ENCODE data around the gene FAM50B.

FAM50B gene

GRCh38 chr6:3871939-3872338 is 22.8 kb downstream of the FAM50B start:
- ChIA-PET POLR2A (no interaction called here), CTCF (interaction anchor here (0.9 to 1.2 kb wide), 3 partner anchors 9 to 65 kb away, joined by 3 to 5 read pairs (median 3); partner anchors contain the start of gene FAM50B)
- H3K4me1 ChIP-seq (ENCODE audit: control insufficient read depth, insufficient read depth, low read length) = no peaks in the 10 kb centered on the region
- H3K9me3 ChIP-seq (ENCODE audit: control insufficient read depth, insufficient read depth, low read depth, low read length) = no peaks in the 10 kb centered on the region
- H3K27ac ChIP-seq (ENCODE audit: extremely low read depth, low read depth, low read length) = no peak overlapping the region
- no peak overlapping the region for H3K4me3 ChIP-seq (ENCODE audit: low read depth, low read length)
- no peaks in the 10 kb centered on the region for H3K36me3 ChIP-seq (ENCODE audit: control insufficient read depth in 2 of 2, insufficient read depth in 1 of 2, low read length in 2 of 2)
- TF ChIP-seq INSM2 (tag by site-specific recombination; IDR thresholded peaks at IDR 0.05) (no peak), ZNF561 (tag by site-specific recombination; IDR thresholded peaks at IDR 0.05; ENCODE audit: borderline replicate concordance) (no peak), PRDM2 (tag by site-specific recombination; IDR thresholded peaks at IDR 0.05; ENCODE audit: borderline replicate concordance) (no peak), CTCF (tag by site-specific recombination; IDR thresholded peaks at IDR 0.05) (no peak), SP2 (tag by site-specific recombination; IDR thresholded peaks at IDR 0.05) (no peak), ZFP37 (tag by site-specific recombination; IDR thresholded peaks at IDR 0.05) (no peak), ZSCAN4 (tag by site-specific recombination; IDR thresholded peaks at IDR 0.05) (no peak), ZNF24 (tag by site-specific recombination; IDR thresholded peaks at IDR 0.05) (no peak), ZNF664 (tag by site-specific recombination; IDR thresholded peaks at IDR 0.05) (no peak), ZSCAN30 (tag by site-specific recombination; IDR thresholded peaks at IDR 0.05) (no peak), ZNF571 (tag by site-specific recombination; IDR thresholded peaks at IDR 0.05) (no peak), ZNF488 (tag by site-specific recombination; IDR thresholded peaks at IDR 0.05) (no peak), RBAK (tag by site-specific recombination; IDR thresholded peaks at IDR 0.05) (no peak), HOXC10 (CRISPR knock-in tag; IDR thresholded peaks at IDR 0.05) (no peak), ZNF777 (tag by site-specific recombination; IDR thresholded peaks at IDR 0.05; ENCODE audit: borderline replicate concordance) (no peak), ZNF510 (tag by site-specific recombination; IDR thresholded peaks at IDR 0.05; ENCODE audit: insufficient replicate concordance) (no peak), REPIN1 (tag by site-specific recombination; IDR thresholded peaks at IDR 0.05; ENCODE audit: low read depth) (no peak), GFI1B (tag by site-specific recombination; IDR thresholded peaks at IDR 0.05) (no peak), ZNF843 (tag by site-specific recombination; IDR thresholded peaks at IDR 0.05) (no peak), OVOL3 (tag by site-specific recombination; IDR thresholded peaks at IDR 0.05) (no peak)
